Stimulated activated naive CD8-positive, alpha-beta T cell treated with anti-CD3 and anti-CD28 coated beads, Interleukin-15, Interleukin-2, amounts not matched to agents 100 ng/mL and 50 ng/mL, for 24 hours (primary cell): ENCODE data around the gene SFXN3.

ENCODE experiments used
- H3K27ac Mint-ChIP-seq: one replicate; pipeline ENCODE4 v1.8.0; 2021; ENCODE audit warnings: mild to moderate bottlenecking, mixed read lengths
- H3K27me3 Mint-ChIP-seq: one replicate; pipeline ENCODE4 v1.8.0; 2021; ENCODE audit warnings: mixed read lengths
- H3K36me3 Mint-ChIP-seq: one replicate; pipeline ENCODE4 v1.8.0; 2021; ENCODE audit warnings: low read depth, mixed read lengths
- H3K4me1 Mint-ChIP-seq: one replicate; pipeline ENCODE4 v1.8.0; 2021; ENCODE audit warnings: low read depth, mixed read lengths
- H3K4me3 Mint-ChIP-seq: one replicate; pipeline ENCODE4 v1.8.0; 2021; ENCODE audit warnings: mild to moderate bottlenecking, mixed read lengths
- H3K9me3 Mint-ChIP-seq: one replicate; pipeline ENCODE4 v1.8.0; 2021; ENCODE audit warnings: mixed read lengths

Gene SFXN3

GRCh38 chr10:101018600-101019439, 12.2 kb upstream of the SFXN3 start:
- Mint-ChIP-seq H3K9me3 (no peaks in the 10 kb centered on the region), H3K4me3 (no peak overlapping the region), H3K27ac (no peak overlapping the region), H3K4me1 (peaks cover 23% of the 10 kb centered on the region), H3K27me3 (peaks cover 29% of the 10 kb centered on the region), H3K36me3 (no peaks in the 10 kb centered on the region)

- Mint-ChIP-seq H3K4me3 (no peak overlapping the region), H3K27me3 (peaks cover 29% of the 10 kb centered on the region)
Observed at GRCh38 chr10:101019440-101019703, 11.7 kb upstream of the SFXN3 start.

GRCh38 chr10:101020427-101021075, 10.5 kb upstream of the SFXN3 start:
- no peaks in the 10 kb centered on the region for H3K9me3 Mint-ChIP-seq
- H3K4me3 Mint-ChIP-seq = no peak overlapping the region
- peaks cover 29% of the 10 kb centered on the region for H3K27me3 Mint-ChIP-seq
- peaks cover 8% of the 10 kb centered on the region for H3K4me1 Mint-ChIP-seq
- no peaks in the 10 kb centered on the region for H3K36me3 Mint-ChIP-seq
- H3K27ac Mint-ChIP-seq = no peak overlapping the region

More at GRCh38 chr10:101019440-101019703, 11.7 kb upstream of the SFXN3 start:
- Mint-ChIP-seq H3K27ac (peak overlapping the region; percentile 10), H3K4me1 (peaks cover 19% of the 10 kb centered on the region), H3K36me3 (no peaks in the 10 kb centered on the region), H3K9me3 (no peaks in the 10 kb centered on the region)

- H3K27me3 Mint-ChIP-seq = peaks cover 26% of the 10 kb centered on the region
- no peaks in the 10 kb centered on the region for H3K36me3 Mint-ChIP-seq
- H3K9me3 Mint-ChIP-seq = no peaks in the 10 kb centered on the region
- H3K4me1 Mint-ChIP-seq = peaks cover 8% of the 10 kb centered on the region
- no peak overlapping the region for H3K4me3 Mint-ChIP-seq
- no peak overlapping the region for H3K27ac Mint-ChIP-seq
Observed at GRCh38 chr10:101021239-101021638, 9.8 kb upstream of the SFXN3 start.

DNA sequence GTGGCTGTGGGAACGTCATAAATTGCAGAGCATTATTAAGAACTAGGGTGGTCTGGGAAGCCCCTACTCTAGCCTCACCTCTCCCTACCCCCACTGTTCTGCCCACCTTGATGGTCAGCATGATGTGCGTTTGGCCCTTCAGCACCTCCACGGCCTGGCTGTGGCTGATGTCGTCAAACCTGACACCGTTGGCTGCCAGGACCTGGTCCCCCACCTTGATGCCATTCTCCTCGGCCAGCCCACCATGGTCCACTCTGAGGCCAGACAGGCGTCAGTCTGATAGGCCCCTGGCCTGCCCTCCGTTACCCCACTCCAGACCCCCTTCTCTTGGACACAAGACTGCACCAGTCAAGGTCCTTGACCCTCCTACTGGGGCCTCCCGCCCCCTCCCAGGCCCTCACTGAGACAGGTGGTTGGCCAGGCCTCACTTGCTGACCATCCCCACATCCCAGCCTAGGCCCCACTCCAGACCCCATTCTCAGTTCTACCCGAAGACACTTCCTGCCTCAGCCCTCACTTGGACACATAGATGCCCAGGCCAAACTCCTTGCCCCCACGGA, 9.3 kb upstream of the SFXN3 start:
- no peak overlapping the region for H3K27ac Mint-ChIP-seq
- H3K27me3 Mint-ChIP-seq = peaks cover 20% of the 10 kb centered on the region
- peaks cover 8% of the 10 kb centered on the region for H3K4me1 Mint-ChIP-seq
- H3K36me3 Mint-ChIP-seq = no peaks in the 10 kb centered on the region
- no peak overlapping the region for H3K4me3 Mint-ChIP-seq
- no peaks in the 10 kb centered on the region for H3K9me3 Mint-ChIP-seq

- Mint-ChIP-seq H3K27me3 (peaks cover 11% of the 10 kb centered on the region), H3K4me3 (no peak overlapping the region)
Observed at GRCh38 chr10:101022967-101023705, 7.9 kb upstream of the SFXN3 start.

DNA sequence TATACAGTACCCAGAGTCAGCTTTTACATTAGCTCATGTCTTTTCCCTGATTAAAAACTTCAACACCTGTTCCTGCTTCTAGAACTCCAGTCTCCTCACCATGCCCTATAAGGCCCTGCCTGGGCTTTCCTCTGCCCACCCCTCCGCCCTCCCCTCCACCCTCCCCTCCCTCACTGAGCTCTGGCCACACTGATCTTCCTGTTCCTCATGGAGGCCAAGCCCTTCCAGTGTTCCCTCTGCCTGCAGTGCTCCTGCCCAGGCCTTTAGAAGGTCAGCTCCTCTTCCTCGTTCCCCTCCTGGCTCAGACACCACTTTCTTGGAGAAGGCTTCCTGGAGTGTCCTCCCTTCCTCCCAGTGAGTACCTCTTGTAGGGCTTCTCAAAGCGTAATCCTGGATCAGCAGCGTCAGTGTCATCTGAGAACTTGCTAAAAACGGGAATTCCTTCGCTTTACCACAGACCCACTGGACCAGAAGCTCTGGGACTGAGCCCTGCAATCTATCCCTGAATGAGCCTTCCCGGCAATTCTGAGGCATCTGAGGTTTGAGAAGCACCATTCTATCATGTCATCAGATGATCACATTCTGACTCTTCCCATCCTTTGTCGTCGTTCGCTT, 3.8 kb upstream of the SFXN3 start:
- H3K9me3 Mint-ChIP-seq = no peaks in the 10 kb centered on the region
- no peak overlapping the region for H3K27ac Mint-ChIP-seq
- H3K36me3 Mint-ChIP-seq = no peaks in the 10 kb centered on the region
- peaks cover 10% of the 10 kb centered on the region for H3K4me1 Mint-ChIP-seq
- no peaks in the 10 kb centered on the region for H3K27me3 Mint-ChIP-seq
- H3K4me3 Mint-ChIP-seq = no peak overlapping the region

More at GRCh38 chr10:101022967-101023705, 7.9 kb upstream of the SFXN3 start:
- Mint-ChIP-seq H3K36me3 (no peaks in the 10 kb centered on the region), H3K27ac (no peak overlapping the region), H3K4me1 (peaks cover 6% of the 10 kb centered on the region), H3K9me3 (no peaks in the 10 kb centered on the region)

GRCh38 chr10:101028446-101029337, 2.3 kb upstream of the SFXN3 start:
- Mint-ChIP-seq H3K9me3 (no peaks in the 10 kb centered on the region), H3K27ac (no peak overlapping the region), H3K4me3 (no peak overlapping the region), H3K27me3 (no peaks in the 10 kb centered on the region), H3K36me3 (no peaks in the 10 kb centered on the region), H3K4me1 (peaks cover 25% of the 10 kb centered on the region)

DNA sequence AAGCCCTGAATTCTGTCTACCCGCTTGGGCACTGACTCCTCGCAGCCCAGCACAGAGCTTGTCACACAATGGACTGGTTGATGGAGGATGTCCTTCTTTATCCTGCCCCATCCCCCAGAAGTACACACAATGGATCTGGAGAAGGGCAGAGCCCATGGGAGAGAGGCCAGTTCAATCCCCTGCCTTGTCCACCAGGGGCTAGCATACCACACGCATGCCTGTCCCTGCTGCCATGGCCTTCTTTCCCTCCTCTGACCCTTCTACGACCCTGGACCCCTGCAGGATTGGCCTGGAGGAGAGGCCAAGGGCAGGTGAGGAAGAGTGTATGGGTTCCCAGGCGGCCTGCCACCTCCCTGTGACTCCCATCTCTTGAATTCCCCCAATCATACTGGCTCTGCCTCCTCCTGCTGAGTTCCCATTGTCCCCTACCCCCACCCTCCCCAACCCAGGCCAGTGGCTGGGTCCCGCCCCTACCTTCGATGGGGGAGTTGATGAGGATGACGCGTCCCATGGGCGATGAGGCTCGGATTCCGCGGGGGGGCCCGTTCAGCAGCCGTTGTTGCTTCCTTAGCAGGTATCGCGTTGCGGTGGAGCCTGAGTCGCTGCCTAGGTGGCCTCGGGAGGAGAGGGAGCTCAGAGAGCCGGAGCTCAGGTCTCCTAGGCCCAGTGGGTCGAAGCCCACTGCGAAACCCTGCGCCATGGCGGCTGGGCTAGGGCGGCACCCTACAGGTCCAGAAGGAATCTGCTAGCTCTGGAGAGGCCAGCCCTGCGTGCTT, 1.3 kb upstream of the SFXN3 start:
- H3K9me3 Mint-ChIP-seq = no peaks in the 10 kb centered on the region
- no peak overlapping the region for H3K27ac Mint-ChIP-seq
- no peak overlapping the region for H3K4me3 Mint-ChIP-seq
- no peaks in the 10 kb centered on the region for H3K36me3 Mint-ChIP-seq
- no peaks in the 10 kb centered on the region for H3K27me3 Mint-ChIP-seq
- H3K4me1 Mint-ChIP-seq = peaks cover 28% of the 10 kb centered on the region

GRCh38 chr10:101030496-101031127, 422 bp upstream of the SFXN3 start:
- Mint-ChIP-seq H3K36me3 (no peaks in the 10 kb centered on the region), H3K27ac (no peak overlapping the region), H3K4me1 (peaks cover 28% of the 10 kb centered on the region), H3K9me3 (no peaks in the 10 kb centered on the region), H3K27me3 (no peaks in the 10 kb centered on the region), H3K4me3 (peak overlapping the region; percentile 87)

GRCh38 chr10:101031796-101032636, 982 bp downstream of the SFXN3 start:
- Mint-ChIP-seq H3K27ac (peak overlapping the region; percentile 93), H3K27me3 (no peaks in the 10 kb centered on the region), H3K4me1 (peaks cover 28% of the 10 kb centered on the region), H3K9me3 (no peaks in the 10 kb centered on the region), H3K4me3 (peak overlapping the region; percentile 87), H3K36me3 (no peaks in the 10 kb centered on the region)

GRCh38 chr10:101032637-101033224, 1.7 kb downstream of the SFXN3 start:
- no peaks in the 10 kb centered on the region for H3K27me3 Mint-ChIP-seq
- H3K4me1 Mint-ChIP-seq = peaks cover 28% of the 10 kb centered on the region
- H3K36me3 Mint-ChIP-seq = peaks cover 5% of the 10 kb centered on the region
- peak overlapping the region; percentile 93 for H3K27ac Mint-ChIP-seq
- H3K9me3 Mint-ChIP-seq = no peaks in the 10 kb centered on the region
- peak overlapping the region; percentile 87 for H3K4me3 Mint-ChIP-seq
